ENCODE data around the gene CDK11A.

Gene CDK11A

DNA sequence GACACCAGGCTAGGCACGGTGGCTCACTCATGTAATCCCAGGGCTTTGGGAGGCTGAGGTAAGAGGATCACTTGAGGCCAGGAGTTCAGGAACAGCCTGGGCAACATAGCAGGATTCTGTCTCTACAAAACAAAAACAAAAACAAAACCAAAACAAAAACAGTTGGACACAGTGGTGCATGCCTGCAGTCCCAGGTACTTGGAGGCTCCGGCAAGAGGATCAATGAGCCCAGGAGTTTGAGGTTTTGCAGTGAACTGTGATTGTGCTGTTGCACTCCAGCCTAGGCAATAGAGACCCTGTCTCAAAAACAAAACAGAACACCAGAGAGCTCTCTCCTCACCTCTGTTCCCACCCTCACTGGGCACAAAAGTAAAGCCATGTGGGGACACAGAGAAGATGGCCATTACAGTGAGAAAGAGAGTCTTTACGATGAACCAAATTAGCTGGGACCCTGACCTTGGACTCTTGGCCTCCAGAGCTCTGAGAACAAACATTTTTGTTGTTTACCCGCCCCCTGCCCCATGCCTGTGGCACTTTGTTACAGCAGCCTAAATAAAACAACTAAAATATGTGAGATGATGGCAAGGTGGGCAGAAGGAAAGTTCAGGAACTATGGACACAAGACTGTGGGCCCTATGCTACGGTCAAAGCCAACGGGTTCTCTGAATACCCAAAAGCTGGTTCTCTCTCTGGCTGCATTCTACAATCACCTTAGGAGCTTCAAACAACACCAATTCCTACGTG lies 44.3 kb upstream of the CDK11A start:
- DNase-seq (ENCODE audit: low spot score) (no peak), ATAC-seq (ENCODE audit: low read depth) (no peak)
- Histone ChIP-seq H3K9me3 (ENCODE audit: severe bottlenecking) (peaks cover 6% of the 10 kb centered on the region), H3K36me3 (ENCODE audit: low read depth) (peaks cover 68% of the 10 kb centered on the region), H3K27me3 (ENCODE audit: insufficient read depth, poor library complexity, severe bottlenecking) (no peaks in the 10 kb centered on the region), H3K4me1 (ENCODE audit: insufficient read depth, poor library complexity, severe bottlenecking) (no peaks in the 10 kb centered on the region), H3K4me3 (ENCODE audit: severe bottlenecking) (no peak overlapping the region), H3K27ac (ENCODE audit: poor library complexity, severe bottlenecking) (no peak overlapping the region)
- TF ChIP-seq, protein P1, sequence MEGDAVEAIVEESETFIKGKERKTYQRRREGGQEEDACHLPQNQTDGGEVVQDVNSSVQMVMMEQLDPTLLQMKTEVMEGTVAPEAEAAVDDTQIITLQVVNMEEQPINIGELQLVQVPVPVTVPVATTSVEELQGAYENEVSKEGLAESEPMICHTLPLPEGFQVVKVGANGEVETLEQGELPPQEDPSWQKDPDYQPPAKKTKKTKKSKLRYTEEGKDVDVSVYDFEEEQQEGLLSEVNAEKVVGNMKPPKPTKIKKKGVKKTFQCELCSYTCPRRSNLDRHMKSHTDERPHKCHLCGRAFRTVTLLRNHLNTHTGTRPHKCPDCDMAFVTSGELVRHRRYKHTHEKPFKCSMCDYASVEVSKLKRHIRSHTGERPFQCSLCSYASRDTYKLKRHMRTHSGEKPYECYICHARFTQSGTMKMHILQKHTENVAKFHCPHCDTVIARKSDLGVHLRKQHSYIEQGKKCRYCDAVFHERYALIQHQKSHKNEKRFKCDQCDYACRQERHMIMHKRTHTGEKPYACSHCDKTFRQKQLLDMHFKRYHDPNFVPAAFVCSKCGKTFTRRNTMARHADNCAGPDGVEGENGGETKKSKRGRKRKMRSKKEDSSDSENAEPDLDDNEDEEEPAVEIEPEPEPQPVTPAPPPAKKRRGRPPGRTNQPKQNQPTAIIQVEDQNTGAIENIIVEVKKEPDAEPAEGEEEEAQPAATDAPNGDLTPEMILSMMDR (IDR thresholded peaks at IDR 0.05; ENCODE audit: poor library complexity, severe bottlenecking) = no peak

DNA sequence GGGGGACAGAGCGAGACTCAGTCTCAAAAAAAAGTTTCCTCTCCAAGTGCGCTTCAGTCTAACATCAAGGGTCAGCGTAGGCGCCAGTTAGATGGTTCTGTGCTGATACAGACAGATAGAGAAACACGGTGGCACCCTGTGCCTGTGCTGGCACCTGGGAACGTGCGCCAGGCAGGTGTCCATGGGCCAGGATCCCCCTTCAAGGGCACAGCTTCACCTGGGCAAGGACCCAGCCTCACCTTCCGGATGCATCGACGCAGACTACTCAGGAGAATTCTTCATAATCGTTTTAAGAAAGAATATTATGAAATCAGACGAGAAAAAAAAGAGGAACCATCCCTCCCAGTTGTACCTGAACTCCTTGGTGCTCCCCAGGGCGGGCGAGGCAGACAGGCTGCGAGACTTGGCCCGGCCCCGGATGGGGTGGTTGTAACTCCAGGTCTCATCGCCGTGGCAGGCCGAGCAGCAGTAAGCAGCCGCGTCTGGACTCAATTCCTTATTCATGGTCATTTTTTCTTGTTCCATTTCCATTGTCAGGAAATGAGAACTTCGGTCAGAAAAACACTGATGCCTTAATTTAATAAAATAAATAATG lies 40.8 kb upstream of the CDK11A start:
- ATAC-seq (ENCODE audit: low read depth) = no peak

GRCh38 chr1:1763657-1764621 lies 39.8 kb upstream of the CDK11A start:
- H3K36me3 ChIP-seq (ENCODE audit: low read depth) = peaks cover 71% of the 10 kb centered on the region
- no peak overlapping the region for H3K27ac ChIP-seq (ENCODE audit: poor library complexity, severe bottlenecking)
- H3K4me1 ChIP-seq (ENCODE audit: insufficient read depth, poor library complexity, severe bottlenecking) = peaks cover 2% of the 10 kb centered on the region
- no peaks in the 10 kb centered on the region for H3K9me3 ChIP-seq (ENCODE audit: severe bottlenecking)
- H3K27me3 ChIP-seq (ENCODE audit: insufficient read depth, poor library complexity, severe bottlenecking) = no peaks in the 10 kb centered on the region
- H3K4me3 ChIP-seq (ENCODE audit: severe bottlenecking) = no peak overlapping the region
- DNase-seq (ENCODE audit: low spot score) = peak; percentile 75
- TF ChIP-seq, protein P1 (IDR thresholded peaks at IDR 0.05; ENCODE audit: poor library complexity, severe bottlenecking) = no peak
- ATAC-seq (ENCODE audit: low read depth) = peak; percentile 72

More for the DNA sequence above, 40.8 kb upstream of the CDK11A start:
- Histone ChIP-seq H3K36me3 (ENCODE audit: low read depth) (peaks cover 67% of the 10 kb centered on the region), H3K27me3 (ENCODE audit: insufficient read depth, poor library complexity, severe bottlenecking) (no peaks in the 10 kb centered on the region), H3K9me3 (ENCODE audit: severe bottlenecking) (no peaks in the 10 kb centered on the region), H3K4me3 (ENCODE audit: severe bottlenecking) (no peak overlapping the region), H3K4me1 (ENCODE audit: insufficient read depth, poor library complexity, severe bottlenecking) (no peaks in the 10 kb centered on the region), H3K27ac (ENCODE audit: poor library complexity, severe bottlenecking) (no peak overlapping the region)
- no peak for DNase-seq (ENCODE audit: low spot score)
- TF ChIP-seq, protein P1 (IDR thresholded peaks at IDR 0.05; ENCODE audit: poor library complexity, severe bottlenecking) = no peak

GRCh38 chr1:1761504-1762376 lies 37.6 kb upstream of the CDK11A start:
- TF ChIP-seq, protein P1 (IDR thresholded peaks at IDR 0.05; ENCODE audit: poor library complexity, severe bottlenecking) = no peak
- H3K36me3 ChIP-seq (ENCODE audit: low read depth) = peaks cover 73% of the 10 kb centered on the region
- no peak overlapping the region for H3K27ac ChIP-seq (ENCODE audit: poor library complexity, severe bottlenecking)
- no peak overlapping the region for H3K4me3 ChIP-seq (ENCODE audit: severe bottlenecking)
- peaks cover 10% of the 10 kb centered on the region for H3K4me1 ChIP-seq (ENCODE audit: insufficient read depth, poor library complexity, severe bottlenecking)
- DNase-seq (ENCODE audit: low spot score) (no peak), ATAC-seq (ENCODE audit: low read depth) (no peak)
- no peaks in the 10 kb centered on the region for H3K9me3 ChIP-seq (ENCODE audit: severe bottlenecking)
- H3K27me3 ChIP-seq (ENCODE audit: insufficient read depth, poor library complexity, severe bottlenecking) = no peaks in the 10 kb centered on the region
